ENCODE data around the gene B3GAT1. TPM values are rescaled to one million over a fixed set of nuclear protein-coding genes. Genes with fewer than 3 reads are reported as not detected.

B3GAT1 gene
- total RNA-seq, 1 experiment from 2014 or later, result 34.3 TPM

DNA sequence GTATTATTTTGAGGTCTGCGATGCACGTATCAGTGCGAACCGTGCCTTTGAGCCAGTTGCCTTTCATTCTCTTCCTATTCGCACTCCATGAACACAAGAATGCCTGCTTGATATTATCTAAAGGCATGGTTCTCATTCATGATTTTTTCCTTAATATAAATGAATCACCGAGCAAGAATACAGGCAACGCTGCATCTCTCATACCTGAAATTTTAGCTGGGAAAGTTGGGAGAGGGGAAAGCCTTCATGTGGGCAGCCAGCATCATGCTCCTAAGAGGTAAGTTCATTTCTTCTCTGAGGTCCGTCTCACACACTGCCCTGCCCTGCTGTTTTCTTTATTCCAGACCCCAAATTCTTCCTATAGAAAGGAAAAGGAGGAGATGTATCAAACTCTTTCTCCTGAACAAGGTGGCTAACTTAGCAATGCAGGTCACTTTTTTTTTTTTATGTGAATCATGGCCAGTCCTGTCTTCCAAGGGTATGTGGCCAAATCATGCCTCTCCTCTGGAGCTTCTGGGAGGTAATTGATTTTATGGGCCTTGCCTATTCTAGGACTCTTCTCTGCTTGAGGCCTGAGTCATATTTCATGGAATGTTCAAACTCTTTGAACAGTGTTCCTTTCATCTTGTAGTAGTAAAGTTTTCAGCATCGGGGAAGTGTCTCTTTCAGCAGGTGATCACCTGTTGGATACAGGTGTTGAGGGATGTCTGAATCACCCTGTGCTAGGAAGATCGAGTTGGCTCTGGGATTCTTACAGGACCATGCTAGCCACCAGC lies 77.1 kb downstream of the B3GAT1 start:
- peaks cover 24% of the 10 kb centered on the region in 2 experiments for H3K4me1 Mint-ChIP-seq
- H3K4me3 Mint-ChIP-seq, result no peak overlapping the region
- Histone ChIP-seq H3K9ac (ENCODE audit: extremely low read depth, insufficient read length, low read length) (no peak overlapping the region), H3T11ph (ENCODE audit: low read length) (no peak overlapping the region), H3K23ac (ENCODE audit: insufficient read length, low read depth, low read length) (no peak overlapping the region), H2BK15ac (ENCODE audit: low read depth, low read length) (no peak overlapping the region), H3K9me3 (ENCODE audit: control insufficient read depth, low read depth, low read length) (no peaks in the 10 kb centered on the region), H3K23me2 (ENCODE audit: insufficient read length, low read depth, low read length, poor library complexity, severe bottlenecking) (peaks cover 3% of the 10 kb centered on the region), H2BK5ac (ENCODE audit: insufficient read length, low read length) (no peak overlapping the region), H3K79me1 (ENCODE audit: insufficient read depth, low read depth, low read length, poor library complexity, severe bottlenecking) (no peaks in the 10 kb centered on the region), H4K91ac (ENCODE audit: insufficient read length, low read depth, low read length) (no peak overlapping the region), H3K4me1 (ENCODE audit: insufficient read depth, low read length) (0 out of 2 replicates have a peak, but pooled peaks cover 3% of the 10 kb centered on the region), H2AFZ (ENCODE audit: low read length) (no peak overlapping the region), H2BK20ac (ENCODE audit: low read depth, low read length, poor library complexity, severe bottlenecking) (no peak overlapping the region), H4K8ac (replicated peaks; ENCODE audit: insufficient read length, low read depth, low read length) (no peak overlapping the region), H3K18ac (ENCODE audit: insufficient read length, low read depth, low read length) (no peak overlapping the region), H2AK5ac (ENCODE audit: insufficient read length, low read length) (no peak overlapping the region), H4K20me1 (ENCODE audit: control insufficient read depth, insufficient read depth, insufficient read length) (no peaks in the 10 kb centered on the region), H2BK120ac (ENCODE audit: low read depth, low read length, poor library complexity, severe bottlenecking) (no peak overlapping the region), H3K14ac (ENCODE audit: insufficient read depth, low read length) (no peak overlapping the region), H3K4me2 (ENCODE audit: insufficient read depth, insufficient read length, low read length) (no peak overlapping the region), H3K27me3 (ENCODE audit: insufficient read depth, low read length) (no peaks in the 10 kb centered on the region; the same call in 1 of the 2 replicates), H3K4ac (ENCODE audit: low read depth, low read length) (no peak overlapping the region), H2BK12ac (ENCODE audit: insufficient read length, low read depth, low read length) (no peak overlapping the region), H3K79me2 (ENCODE audit: insufficient read depth, low read length) (no peaks in the 10 kb centered on the region), H3K56ac (ENCODE audit: insufficient read length, low read depth, low read length) (no peak overlapping the region), H4K5ac (ENCODE audit: insufficient read length, low read depth, low read length) (no peak overlapping the region), H3K27ac (ENCODE audit: insufficient read length, low read depth, low read length) (no peak overlapping the region)
- TF ChIP-seq, protein P1, sequence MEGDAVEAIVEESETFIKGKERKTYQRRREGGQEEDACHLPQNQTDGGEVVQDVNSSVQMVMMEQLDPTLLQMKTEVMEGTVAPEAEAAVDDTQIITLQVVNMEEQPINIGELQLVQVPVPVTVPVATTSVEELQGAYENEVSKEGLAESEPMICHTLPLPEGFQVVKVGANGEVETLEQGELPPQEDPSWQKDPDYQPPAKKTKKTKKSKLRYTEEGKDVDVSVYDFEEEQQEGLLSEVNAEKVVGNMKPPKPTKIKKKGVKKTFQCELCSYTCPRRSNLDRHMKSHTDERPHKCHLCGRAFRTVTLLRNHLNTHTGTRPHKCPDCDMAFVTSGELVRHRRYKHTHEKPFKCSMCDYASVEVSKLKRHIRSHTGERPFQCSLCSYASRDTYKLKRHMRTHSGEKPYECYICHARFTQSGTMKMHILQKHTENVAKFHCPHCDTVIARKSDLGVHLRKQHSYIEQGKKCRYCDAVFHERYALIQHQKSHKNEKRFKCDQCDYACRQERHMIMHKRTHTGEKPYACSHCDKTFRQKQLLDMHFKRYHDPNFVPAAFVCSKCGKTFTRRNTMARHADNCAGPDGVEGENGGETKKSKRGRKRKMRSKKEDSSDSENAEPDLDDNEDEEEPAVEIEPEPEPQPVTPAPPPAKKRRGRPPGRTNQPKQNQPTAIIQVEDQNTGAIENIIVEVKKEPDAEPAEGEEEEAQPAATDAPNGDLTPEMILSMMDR (conservative IDR thresholded peaks at IDR 0.05), result no peak
- no peak for DNase-seq
- peaks cover 57% of the 10 kb centered on the region for H3K27me3 Mint-ChIP-seq (ENCODE audit: low read depth)
- H3K27ac Mint-ChIP-seq, result no peak overlapping the region
- no peaks in the 10 kb centered on the region for H3K9me3 Mint-ChIP-seq
- no peaks in the 10 kb centered on the region for H3K36me3 Mint-ChIP-seq (ENCODE audit: insufficient read depth in 1 of 3, low read depth in 3 of 3)
- whole genome bisulfite sequencing (ENCODE audit: extremely low coverage, insufficient read length, low lambda C conversion rate), result no CpG with 5 or more reads among the region's 10 CpGs
